Activated CD8-positive, alpha-beta memory T cell treated with anti-CD3 and anti-CD28 coated beads for 36 hours (primary cell): ENCODE measurements around the gene MPI. TPM values are rescaled to one million over a fixed set of nuclear protein-coding genes. Genes with fewer than 3 reads are reported as not detected.

Experiments
- CTCF ChIA-PET: fragments of 350-600 bp; sonication (Branson Sonifier 250); formaldehyde crosslinking; loops from one replicate; lab custom pipeline; 2021; ENCODE audit warnings: antibody characterized with exemption; lab: Charles Lee
- POLR2A ChIA-PET: fragments of 350-600 bp; sonication (Branson Sonifier 250); formaldehyde crosslinking; loops from one replicate; lab custom pipeline; 2021; ENCODE audit warnings: antibody characterized with exemption; lab: Charles Lee
- total RNA-seq, 2 experiments: library from RNA; stranded (reverse); gene quantifications; one replicate each; pipeline ENCODE4 v1.2.3, GENCODE V29; 2021

MPI gene
- total RNA-seq, 2 experiments from 2014 or later: 62.3 to 64.6 TPM

GRCh38 chr15:74856537-74856936, 33.3 kb upstream of the MPI start:
- ChIA-PET POLR2A (interaction anchor here (0.6 kb wide), 1 partner anchor 77 kb away, joined by 3 read pairs; no protein-coding TSS in a partner anchor), CTCF (interaction anchor here (0.5 to 2.6 kb wide), 3 partner anchors 53 to 214 kb away, joined by 3 to 9 read pairs (median 3); no protein-coding TSS in a partner anchor)

- POLR2A ChIA-PET: interaction anchor here (0.9 kb wide), 1 partner anchor 8 kb away, joined by 6 read pairs; no protein-coding TSS in a partner anchor
Measured at GRCh38 chr15:74857082-74857655, 32.7 kb upstream of the MPI start.

GRCh38 chr15:74857671-74858368, 32.0 kb upstream of the MPI start:
- ChIA-PET CTCF (interaction anchor here (0.7 to 2.6 kb wide), 4 partner anchors 13 to 64 kb away, joined by 4 to 9 read pairs (median 6); partner anchors contain the start of gene SCAMP2), POLR2A (interaction anchor here (0.9 to 1.0 kb wide), 2 partner anchors 8 to 12 kb away, joined by 4 to 6 read pairs; no protein-coding TSS in a partner anchor)

More at GRCh38 chr15:74857082-74857655, 32.7 kb upstream of the MPI start:
- CTCF ChIA-PET: interaction anchor here (1.1 to 2.6 kb wide), 3 partner anchors 13 to 63 kb away, joined by 4 to 9 read pairs (median 7); no protein-coding TSS in a partner anchor

DNA sequence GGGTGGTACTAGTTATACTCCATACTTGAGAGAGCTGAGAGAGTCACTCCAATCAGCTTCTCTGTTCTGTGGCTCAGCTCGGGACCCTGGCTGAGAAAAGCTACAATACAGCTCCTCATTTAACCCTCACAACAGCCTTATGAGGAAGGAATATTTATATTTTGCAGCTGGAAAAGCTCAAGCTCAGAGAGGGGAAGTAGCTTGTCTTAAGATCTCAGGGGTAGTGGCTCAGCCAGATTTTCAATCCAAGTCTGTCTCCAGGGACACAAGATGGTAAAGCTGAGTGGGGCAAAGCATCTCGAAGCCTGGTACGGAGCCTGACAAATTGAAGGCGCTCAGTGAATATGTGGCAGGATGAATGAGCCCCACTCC, 31.5 kb upstream of the MPI start:
- ChIA-PET CTCF (interaction anchor here (0.7 to 2.6 kb wide), 5 partner anchors 14 to 64 kb away, joined by 3 to 9 read pairs (median 6); partner anchors contain the start of genes SCAMP2 and ULK3), POLR2A (interaction anchor here (1.0 kb wide), 1 partner anchor 11 kb away, joined by 4 read pairs; no protein-coding TSS in a partner anchor)

GRCh38 chr15:74863239-74864056, 26.4 kb upstream of the MPI start:
- ChIA-PET CTCF (interaction anchor here (0.6 to 1.7 kb wide), 4 partner anchors 15 to 93 kb away, joined by 3 to 6 read pairs (median 4); no protein-coding TSS in a partner anchor), POLR2A (no interaction called here)

DNA sequence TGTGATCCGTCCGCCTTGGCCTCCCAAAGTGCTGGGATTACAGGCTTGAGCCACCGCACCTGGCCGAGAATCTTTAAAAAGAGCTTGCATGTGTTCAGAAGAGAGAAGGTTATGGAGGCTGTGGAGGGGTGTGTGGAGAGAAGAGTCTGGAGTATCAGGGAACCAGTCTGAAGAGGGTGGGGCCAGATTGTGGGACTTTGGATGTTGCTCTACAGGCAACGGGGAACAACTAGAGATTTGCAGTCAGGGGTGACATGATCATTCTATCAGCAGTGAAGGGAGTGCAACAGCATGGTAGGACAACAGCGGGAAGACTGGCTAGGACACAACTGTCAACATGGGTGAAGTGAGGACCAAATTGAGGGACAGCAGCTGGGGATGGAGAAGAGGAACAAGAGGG, 25.5 kb upstream of the MPI start:
- ChIA-PET CTCF (interaction anchor here (0.6 to 1.7 kb wide), 4 partner anchors 14 to 93 kb away, joined by 3 to 6 read pairs (median 4); no protein-coding TSS in a partner anchor), POLR2A (no interaction called here)

DNA sequence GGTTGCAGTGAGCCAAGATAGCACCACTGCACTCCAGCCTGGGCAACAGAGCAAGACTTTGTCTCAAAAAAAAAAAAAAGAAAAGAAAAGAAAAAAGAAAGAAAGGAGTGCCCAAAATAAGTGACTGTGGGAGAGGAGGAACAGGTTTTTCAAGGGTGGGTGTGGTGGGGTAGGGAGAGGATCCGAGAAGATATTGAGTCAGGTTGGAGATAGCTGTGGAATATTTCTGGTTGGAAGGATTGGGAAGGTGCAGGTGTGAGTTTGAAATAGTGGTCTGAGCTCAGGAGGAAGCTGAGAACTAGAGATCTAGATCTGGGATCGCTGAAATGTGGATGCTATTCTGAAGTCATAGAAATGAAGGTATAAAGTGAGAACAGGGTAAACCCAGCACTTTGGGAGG, 24.5 kb upstream of the MPI start:
- ChIA-PET CTCF (no interaction called here), POLR2A (interaction anchor here (0.6 kb wide), 1 partner anchor 8 kb away, joined by 6 read pairs; no protein-coding TSS in a partner anchor)

DNA sequence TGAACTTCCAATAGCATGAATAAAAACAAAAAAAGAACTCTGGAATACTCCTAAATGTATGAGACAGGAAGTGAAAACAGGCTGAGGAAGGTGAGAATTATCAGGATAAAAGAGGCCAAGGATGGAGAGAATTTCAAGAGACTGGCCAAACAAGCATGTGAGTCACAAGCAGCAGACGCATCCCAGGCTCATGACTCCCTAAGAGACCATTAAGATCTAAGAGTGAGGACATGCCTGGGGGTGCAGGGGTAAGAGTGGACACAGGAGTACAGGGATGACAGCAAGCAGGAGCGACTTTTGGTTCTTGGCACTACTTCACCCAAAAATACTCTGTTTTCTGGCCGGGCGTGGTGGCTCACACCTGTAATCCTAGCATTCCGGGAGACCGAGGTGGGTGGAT, 23.8 kb upstream of the MPI start:
- CTCF ChIA-PET: no interaction called here

GRCh38 chr15:74867466-74868038, 22.3 kb upstream of the MPI start:
- ChIA-PET POLR2A (no interaction called here), CTCF (interaction anchor here (1.1 to 3.6 kb wide), 3 partner anchors 23 to 96 kb away, joined by 3 to 16 read pairs (median 4); partner anchors contain the start of gene ULK3)

More for the DNA sequence above, 23.8 kb upstream of the MPI start:
- POLR2A ChIA-PET: interaction anchor here (0.6 kb wide), 1 partner anchor 9 kb away, joined by 6 read pairs; no protein-coding TSS in a partner anchor

- CTCF ChIA-PET: interaction anchor here (1.1 to 3.6 kb wide), 3 partner anchors 24 to 97 kb away, joined by 3 to 16 read pairs (median 4); partner anchors contain the start of gene ULK3
- POLR2A ChIA-PET: no interaction called here
Measured at GRCh38 chr15:74868059-74868458, 21.8 kb upstream of the MPI start.

DNA sequence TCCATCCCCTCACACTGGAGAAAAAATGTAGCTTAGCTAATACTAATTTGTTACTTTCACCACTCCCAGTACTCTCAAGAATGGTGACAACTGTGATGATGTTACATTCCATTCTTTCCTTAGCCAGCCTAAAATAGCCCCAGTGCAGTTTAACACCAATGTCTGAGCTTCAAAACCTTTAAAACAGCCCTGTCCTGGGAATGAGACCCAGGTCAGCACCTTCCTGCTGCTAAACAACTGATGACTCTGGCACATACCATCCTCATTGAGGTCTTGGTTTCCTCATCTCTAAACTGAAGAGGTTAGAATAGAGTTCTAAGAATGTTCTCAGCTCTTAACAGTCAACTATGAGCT, 20.5 kb upstream of the MPI start:
- POLR2A ChIA-PET: interaction anchor here (0.6 to 2.5 kb wide), 10 partner anchors 11 to 188 kb away, joined by 3 to 12 read pairs (median 4); partner anchors contain the start of genes FAM219B, MPI and ULK3
- CTCF ChIA-PET: interaction anchor here (0.6 to 3.6 kb wide), 9 partner anchors 10 to 209 kb away, joined by 3 to 16 read pairs (median 7); partner anchors contain the start of genes FAM219B, MPI and ULK3

- CTCF ChIA-PET: interaction anchor here (0.6 to 3.6 kb wide), 12 partner anchors 8 to 210 kb away, joined by 3 to 16 read pairs (median 5); partner anchors contain the start of genes FAM219B, MPI and ULK3
- POLR2A ChIA-PET: interaction anchor here (0.6 to 2.5 kb wide), 12 partner anchors 12 to 189 kb away, joined by 3 to 12 read pairs (median 4); partner anchors contain the start of genes FAM219B, MPI and ULK3
Measured at GRCh38 chr15:74869726-74870407, 20.0 kb upstream of the MPI start.

DNA sequence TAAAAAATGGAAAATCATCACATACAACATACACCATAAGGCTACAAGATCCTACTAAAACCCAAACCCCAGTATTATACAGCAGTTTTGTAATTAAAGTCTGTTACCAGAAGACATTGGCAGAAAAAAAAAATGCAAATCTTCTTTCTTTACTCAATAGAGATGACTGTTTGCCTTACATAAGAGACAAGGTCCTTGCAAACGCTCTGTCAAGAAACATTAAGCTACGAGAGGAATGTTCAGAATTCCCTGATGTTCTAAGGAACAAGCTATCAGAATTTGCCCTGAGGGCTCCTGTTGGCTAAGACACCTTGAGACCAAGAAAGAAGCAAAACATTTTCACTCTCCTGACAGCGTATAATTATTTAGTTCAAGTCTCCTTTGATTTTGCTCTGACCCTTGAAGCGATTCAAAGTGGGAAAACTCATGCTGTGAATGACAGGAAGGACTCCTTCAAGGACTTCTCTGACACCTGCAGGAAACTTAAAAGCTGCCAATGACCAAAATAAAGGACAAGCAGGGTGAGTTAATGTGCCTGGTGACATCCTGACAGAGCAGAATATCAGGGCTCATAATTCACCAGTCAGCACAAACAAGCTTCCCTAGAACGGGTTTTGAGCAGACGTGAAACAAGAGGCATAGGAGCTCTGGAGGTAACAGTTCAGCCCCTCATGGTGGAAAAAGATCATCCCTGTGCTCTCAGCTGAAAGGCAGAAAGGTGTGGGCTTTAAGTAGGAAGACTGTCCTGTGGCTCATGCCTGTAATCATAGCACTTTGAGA, 19.2 kb upstream of the MPI start:
- POLR2A ChIA-PET: interaction anchor here (0.7 to 2.5 kb wide), 10 partner anchors 13 to 89 kb away, joined by 3 to 12 read pairs (median 4); partner anchors contain the start of genes FAM219B, MPI and ULK3

GRCh38 chr15:74872702-74873035, 17.2 kb upstream of the MPI start:
- ChIA-PET CTCF (interaction anchor here (0.7 to 1.3 kb wide), 2 partner anchors 29 to 34 kb away, joined by 3 to 4 read pairs; partner anchors contain the start of gene FAM219B), POLR2A (no interaction called here)

More for the DNA sequence above, 19.2 kb upstream of the MPI start:
- CTCF ChIA-PET: interaction anchor here (0.7 to 3.6 kb wide), 12 partner anchors 9 to 101 kb away, joined by 3 to 16 read pairs (median 4); partner anchors contain the start of genes FAM219B, MPI and ULK3

- CTCF ChIA-PET: interaction anchor here (0.6 to 1.3 kb wide), 3 partner anchors 15 to 33 kb away, joined by 3 to 6 read pairs (median 4); partner anchors contain the start of gene FAM219B
- POLR2A ChIA-PET: interaction anchor here (1.1 kb wide), 1 partner anchor 17 kb away, joined by 4 read pairs; the partner anchor contains the start of gene MPI
Measured at GRCh38 chr15:74873036-74873755, 16.6 kb upstream of the MPI start, which contains the start of gene SCAMP2. Gene SCAMP2, minus strand, starts transcription at chr15:74873365. Its CDS starts 110 bp downstream, at chr15:74873255.
